Putamen (tissue), 1 donor: ENCODE data around the gene NR6A1.

Experiments used
- DNase-seq: peaks from one replicate; pipeline ENCODE4 v3.0.0-alpha.2; 2016; ENCODE audit warnings: low spot score

NR6A1 gene

DNA sequence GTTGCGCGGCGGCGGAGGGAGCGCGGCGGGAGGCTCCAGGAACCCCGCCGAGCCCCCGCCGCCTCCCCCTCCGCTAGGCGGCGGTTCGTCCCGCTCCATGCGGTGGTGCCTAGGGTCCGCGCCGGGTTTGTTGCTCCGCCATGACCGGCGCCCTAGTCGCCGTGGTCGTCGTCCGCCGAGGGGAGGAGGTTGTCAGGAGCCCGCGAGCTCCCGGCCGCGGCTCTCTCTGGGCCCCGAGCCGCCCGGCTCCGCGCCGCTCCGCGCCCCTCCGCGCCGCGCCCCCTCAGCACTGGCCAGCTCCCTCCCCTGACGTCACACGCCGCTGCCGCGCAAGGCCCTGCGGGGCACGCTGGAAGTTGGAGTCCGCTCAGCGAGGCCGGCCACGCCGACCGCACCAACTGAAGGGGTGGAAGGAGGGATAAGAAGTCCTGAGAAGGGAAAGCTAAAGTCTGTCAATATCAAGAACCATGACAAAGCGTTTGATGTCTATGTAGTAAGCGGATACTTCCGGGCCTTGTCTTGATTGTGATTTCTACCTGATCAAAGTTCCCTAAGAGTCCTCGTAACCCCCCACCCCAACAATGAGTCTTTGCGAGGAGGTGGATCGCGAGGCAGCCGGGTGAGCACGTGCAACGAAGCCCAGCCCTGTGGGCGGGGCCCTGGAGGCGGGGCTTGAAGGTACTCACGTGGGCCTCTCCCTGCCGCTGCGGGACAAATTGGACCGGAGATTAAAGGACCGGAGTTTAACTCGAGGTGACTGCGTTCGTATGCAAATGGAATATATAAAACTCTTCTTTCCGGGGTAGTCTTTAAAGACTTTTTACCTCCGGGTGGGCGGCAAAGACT is at the start of gene NR6A1:
Gene NR6A1, minus strand, starts transcription at position 291 of the 846 bp plus-strand sequence.
- DNase-seq, result peak; percentile 95

GRCh38 chr9:124818431-124819281 is 47.5 kb upstream of the NR6A1 start:
- no peak for DNase-seq

- DNase-seq, result no peak
Observed at GRCh38 chr9:124815601-124816000, 44.5 kb upstream of the NR6A1 start.

- DNase-seq, result no peak
Observed at GRCh38 chr9:124814164-124814535, 43.0 kb upstream of the NR6A1 start.

DNA sequence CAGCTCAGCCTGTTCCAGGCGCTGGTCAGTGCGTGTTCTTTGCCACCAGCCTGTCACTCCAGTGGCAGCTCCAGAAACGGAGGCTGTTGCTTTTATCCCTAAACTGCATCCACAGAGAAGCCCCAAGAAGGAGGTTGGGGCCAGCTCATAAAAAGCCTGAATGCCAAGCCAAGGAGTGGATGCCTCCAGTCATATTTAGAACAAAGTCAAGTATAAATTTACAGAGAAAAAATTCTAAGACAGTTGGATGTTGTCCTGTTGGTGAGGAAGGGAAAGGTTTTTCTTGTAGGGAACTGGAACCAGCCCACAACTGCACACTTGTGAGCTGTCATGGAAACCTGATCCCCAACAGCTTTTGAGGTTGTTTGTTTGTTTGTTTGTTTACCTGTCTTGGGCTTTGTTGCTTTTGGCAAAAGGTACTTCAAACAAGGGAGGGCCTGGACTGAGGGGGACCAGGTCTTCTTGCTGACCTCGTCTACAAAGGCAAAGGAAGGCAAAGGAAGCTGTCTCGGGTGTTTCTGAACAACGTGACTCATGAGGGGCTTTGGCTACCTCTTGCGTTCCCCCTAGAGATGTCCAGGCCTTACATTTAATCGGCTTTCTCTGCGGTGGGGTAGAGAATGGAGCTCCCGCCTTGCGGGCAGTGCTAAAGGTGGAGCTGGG is 42.5 kb upstream of the NR6A1 start:
- no peak for DNase-seq

- no peak for DNase-seq
Observed at GRCh38 chr9:124813041-124813440, 41.9 kb upstream of the NR6A1 start.

DNA sequence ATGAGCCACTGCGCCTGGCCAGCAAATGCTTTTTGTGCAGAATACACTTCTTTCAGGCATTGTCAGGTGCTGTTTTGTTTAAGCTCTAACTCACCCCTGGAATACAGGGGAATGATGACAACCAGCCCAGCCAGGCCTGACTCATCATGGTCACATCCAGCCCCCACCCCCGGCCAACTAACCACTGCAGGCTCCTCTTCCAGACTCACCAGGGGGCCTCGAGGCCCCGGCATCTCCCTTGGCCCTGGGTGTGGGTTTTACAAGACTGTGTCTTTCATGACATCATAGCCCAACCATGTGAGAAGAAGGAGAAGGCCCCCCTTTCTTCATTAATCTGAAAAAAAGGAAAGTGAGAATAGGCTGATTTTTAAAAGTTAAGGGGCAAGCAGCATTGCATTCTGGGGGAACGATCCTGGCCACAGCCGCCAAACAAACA is 41.3 kb upstream of the NR6A1 start:
- no peak for DNase-seq

GRCh38 chr9:124810663-124811355 is 39.7 kb upstream of the NR6A1 start:
- DNase-seq, result no peak

DNA sequence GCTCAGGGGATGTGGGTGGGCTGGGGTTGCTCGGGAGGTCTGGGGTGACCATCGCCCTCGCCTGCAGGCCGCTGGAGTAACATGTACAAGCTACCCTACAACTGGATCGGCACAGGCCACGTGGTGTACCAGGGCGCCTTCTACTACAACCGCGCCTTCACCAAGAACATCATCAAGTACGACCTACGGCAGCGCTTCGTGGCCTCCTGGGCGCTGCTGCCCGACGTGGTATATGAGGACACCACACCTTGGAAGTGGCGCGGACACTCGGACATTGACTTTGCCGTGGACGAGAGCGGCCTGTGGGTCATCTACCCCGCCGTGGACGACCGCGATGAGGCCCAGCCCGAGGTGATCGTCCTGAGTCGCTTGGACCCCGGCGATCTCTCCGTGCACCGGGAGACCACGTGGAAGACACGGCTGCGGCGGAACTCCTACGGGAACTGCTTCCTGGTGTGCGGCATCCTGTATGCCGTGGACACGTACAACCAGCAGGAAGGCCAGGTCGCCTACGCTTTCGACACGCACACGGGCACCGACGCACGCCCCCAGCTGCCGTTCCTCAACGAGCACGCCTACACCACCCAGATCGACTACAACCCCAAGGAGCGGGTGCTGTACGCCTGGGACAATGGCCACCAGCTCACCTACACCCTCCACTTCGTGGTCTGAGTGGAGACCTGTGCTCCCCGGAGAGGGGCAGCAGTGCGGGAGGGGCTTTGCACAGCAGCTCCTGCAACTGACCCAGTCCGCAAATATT is 38.8 kb upstream of the NR6A1 start:
- no peak for DNase-seq

DNA sequence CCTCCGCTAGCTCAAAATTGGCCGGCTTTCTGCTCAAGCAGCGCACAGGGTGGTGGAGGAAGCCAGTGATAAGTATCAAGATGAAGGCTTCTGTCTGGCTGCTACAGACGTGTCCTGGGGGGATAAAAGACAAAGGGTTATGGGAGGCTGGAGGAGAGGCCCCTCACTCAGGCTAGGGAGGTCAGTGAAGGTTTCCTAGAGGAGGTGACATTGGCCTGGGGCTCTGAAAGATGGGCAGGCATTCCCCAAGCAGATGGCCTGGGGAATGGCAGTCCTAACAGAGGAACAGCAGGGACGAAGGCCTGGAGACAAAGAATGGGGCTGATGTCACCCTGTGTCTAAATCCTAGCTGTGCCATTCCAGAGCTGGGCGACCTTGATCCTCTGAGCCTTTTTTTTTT is 38.1 kb upstream of the NR6A1 start:
- no peak for DNase-seq

- DNase-seq, result no peak
Observed at GRCh38 chr9:124808246-124808956, 37.3 kb upstream of the NR6A1 start.

GRCh38 chr9:124805186-124805585 is 34.1 kb upstream of the NR6A1 start:
- no peak for DNase-seq

GRCh38 chr9:124803911-124804310 is 32.8 kb upstream of the NR6A1 start:
- no peak for DNase-seq

GRCh38 chr9:124802426-124802825 is 31.3 kb upstream of the NR6A1 start:
- no peak for DNase-seq

- DNase-seq, result no peak
Observed at GRCh38 chr9:124801356-124801755, 30.2 kb upstream of the NR6A1 start.

DNA sequence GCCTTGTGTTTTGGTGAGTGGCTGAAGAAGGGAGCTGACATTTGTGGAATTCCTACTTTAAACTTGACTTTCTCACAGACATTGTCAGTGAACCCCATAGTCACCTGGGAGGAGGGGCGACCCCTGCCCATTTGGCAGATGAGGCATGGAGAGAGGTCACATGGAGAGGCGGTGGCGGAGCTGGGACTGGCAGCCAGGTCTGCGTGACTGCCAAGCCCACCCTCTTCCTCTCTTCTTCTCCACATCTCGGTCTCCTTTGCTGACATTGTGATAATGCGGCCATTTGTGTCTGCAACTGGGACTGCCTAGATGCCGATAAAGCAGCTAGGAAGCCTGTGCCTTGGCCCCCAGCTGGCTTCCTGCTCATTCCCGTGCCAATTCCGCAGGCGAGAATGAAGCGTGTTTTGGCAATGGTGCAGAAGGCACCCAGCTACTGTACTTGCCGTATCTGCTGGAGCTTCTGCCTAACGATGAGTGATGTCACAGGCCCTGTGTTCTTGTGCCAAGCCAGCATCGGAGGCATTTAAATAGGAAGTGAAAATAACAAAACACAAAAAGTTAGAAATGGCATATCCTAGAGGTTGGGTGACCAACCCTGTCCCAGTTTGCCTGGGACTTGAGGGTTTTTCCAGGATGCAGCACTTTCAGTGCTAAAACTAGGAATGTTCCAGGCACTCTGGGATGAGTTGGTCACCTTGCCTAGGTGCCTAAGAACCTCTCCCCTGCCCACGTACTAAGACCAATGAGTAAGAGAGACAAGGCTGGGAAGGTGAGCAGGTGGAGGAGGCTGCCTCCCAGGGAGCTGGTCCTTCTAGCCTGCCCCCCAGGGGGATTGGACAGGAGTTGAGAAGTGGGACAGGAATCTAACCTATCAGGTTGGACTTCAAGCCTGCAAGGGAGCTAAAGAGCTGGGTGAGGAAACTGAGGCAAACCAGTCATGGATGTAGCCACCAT is 29.5 kb upstream of the NR6A1 start:
- peak; percentile 18 for DNase-seq

GRCh38 chr9:124799274-124800006 is 28.3 kb upstream of the NR6A1 start:
- DNase-seq, result no peak

GRCh38 chr9:124797343-124798103 is 26.4 kb upstream of the NR6A1 start:
- DNase-seq, result no peak
